Measurements from ENCODE around the gene KLHL17. TPM values are rescaled to one million over a fixed set of nuclear protein-coding genes. Genes with fewer than 3 reads are reported as not detected.

KLHL17 gene
- polyA plus RNA-seq, 1 experiment: 14.7 TPM

DNA sequence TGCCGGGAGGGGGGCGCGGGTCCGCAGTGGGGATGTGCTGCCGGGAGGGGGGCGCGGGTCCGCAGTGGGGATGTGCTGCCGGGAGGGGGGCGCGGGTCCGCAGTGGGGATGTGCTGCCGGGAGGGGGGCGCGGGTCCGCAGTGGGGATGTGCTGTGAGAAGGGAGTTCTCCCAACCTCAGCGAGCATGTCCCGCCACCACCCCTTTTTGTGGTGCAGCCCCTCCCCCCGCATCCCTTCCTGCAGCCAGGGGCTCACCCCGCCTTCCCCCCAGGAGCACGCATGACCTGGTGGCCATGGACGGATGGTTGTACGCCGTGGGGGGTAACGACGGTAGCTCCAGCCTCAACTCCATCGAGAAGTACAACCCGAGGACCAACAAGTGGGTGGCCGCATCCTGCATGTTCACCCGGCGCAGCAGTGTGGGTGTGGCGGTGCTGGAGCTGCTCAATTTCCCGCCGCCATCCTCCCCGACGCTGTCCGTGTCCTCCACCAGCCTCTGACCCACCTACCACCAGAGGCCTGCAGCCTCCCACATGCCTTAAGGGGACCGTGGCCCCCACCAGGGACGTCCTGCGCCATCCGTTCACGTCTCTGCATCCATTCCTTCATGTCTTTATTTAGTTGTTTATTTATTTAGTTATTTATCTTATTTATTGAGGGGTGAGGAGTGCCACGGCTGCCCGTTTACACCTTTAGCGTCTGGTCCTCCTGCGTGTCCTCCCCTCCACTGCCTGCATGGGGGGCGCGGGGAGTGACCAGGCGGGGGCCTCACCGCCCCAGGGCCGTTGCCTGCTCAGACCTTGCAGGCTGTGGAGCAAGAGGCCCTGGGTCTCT lies 4.5 kb downstream of the KLHL17 start:
- POLR2A ChIA-PET: no interaction called here
- CTCF ChIA-PET: interaction anchor here (1.0 to 2.6 kb wide), 2 partner anchors 11 to 44 kb away, joined by 3 to 11 read pairs; no protein-coding TSS in a partner anchor
- no peaks in the 10 kb centered on the region for H3K27me3 ChIP-seq (ENCODE audit: control insufficient read depth, insufficient read depth, low read length)
- no peak for DNase-seq (ENCODE audit: low read depth)
- TF ChIP-seq, protein P1, sequence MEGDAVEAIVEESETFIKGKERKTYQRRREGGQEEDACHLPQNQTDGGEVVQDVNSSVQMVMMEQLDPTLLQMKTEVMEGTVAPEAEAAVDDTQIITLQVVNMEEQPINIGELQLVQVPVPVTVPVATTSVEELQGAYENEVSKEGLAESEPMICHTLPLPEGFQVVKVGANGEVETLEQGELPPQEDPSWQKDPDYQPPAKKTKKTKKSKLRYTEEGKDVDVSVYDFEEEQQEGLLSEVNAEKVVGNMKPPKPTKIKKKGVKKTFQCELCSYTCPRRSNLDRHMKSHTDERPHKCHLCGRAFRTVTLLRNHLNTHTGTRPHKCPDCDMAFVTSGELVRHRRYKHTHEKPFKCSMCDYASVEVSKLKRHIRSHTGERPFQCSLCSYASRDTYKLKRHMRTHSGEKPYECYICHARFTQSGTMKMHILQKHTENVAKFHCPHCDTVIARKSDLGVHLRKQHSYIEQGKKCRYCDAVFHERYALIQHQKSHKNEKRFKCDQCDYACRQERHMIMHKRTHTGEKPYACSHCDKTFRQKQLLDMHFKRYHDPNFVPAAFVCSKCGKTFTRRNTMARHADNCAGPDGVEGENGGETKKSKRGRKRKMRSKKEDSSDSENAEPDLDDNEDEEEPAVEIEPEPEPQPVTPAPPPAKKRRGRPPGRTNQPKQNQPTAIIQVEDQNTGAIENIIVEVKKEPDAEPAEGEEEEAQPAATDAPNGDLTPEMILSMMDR (IDR thresholded peaks at IDR 0.05; ENCODE audit: insufficient read depth, low read depth, low read length): no peak
- peaks cover 11% of the 10 kb centered on the region; the same call in 1 of the 2 replicates for H3K36me3 ChIP-seq (ENCODE audit: control insufficient read depth, insufficient read depth, low read length)
- H3K4me3 ChIP-seq (ENCODE audit: low read depth, low read length): no peak overlapping the region

DNA sequence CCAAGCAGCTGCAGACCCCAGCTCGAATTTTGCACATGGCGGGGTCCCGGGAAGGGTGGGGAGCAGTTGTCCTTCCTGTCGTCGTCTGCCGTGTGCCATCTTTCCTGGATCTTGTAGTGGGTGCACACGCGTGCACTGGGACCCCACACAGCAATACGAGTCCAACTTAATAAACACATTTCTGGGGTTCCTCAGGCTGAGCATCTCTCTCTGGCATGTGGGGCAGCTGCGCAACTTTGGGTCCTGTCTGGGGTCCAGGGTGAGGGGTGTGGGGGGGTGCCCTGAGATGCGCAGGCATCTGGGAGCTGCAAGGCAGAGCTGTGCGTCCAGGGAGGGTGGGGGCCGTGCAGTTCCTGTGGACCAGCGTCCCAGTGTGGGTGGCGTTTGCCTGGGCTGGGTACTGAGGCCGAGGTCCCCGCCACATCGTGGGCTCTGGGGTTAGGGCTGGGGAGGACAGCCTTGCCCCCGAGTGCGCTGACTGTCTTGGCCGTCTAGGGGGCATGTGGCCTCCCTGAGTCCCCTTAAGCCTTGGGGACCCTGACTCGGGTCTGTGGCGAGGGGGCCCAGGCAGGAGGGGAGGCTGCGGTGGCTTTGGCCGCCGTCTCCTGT lies 5.2 kb downstream of the KLHL17 start:
- ChIA-PET POLR2A (no interaction called here), CTCF (interaction anchor here (1.0 to 2.6 kb wide), 2 partner anchors 10 to 45 kb away, joined by 3 to 11 read pairs; no protein-coding TSS in a partner anchor)
- DNase-seq (ENCODE audit: low read depth): no peak
- peaks cover 11% of the 10 kb centered on the region; the same call in 1 of the 2 replicates for H3K36me3 ChIP-seq (ENCODE audit: control insufficient read depth, insufficient read depth, low read length)
- no peak overlapping the region for H3K4me3 ChIP-seq (ENCODE audit: low read depth, low read length)
- TF ChIP-seq, protein P1 (IDR thresholded peaks at IDR 0.05; ENCODE audit: insufficient read depth, low read depth, low read length): no peak
- no peaks in the 10 kb centered on the region for H3K27me3 ChIP-seq (ENCODE audit: control insufficient read depth, insufficient read depth, low read length)

DNA sequence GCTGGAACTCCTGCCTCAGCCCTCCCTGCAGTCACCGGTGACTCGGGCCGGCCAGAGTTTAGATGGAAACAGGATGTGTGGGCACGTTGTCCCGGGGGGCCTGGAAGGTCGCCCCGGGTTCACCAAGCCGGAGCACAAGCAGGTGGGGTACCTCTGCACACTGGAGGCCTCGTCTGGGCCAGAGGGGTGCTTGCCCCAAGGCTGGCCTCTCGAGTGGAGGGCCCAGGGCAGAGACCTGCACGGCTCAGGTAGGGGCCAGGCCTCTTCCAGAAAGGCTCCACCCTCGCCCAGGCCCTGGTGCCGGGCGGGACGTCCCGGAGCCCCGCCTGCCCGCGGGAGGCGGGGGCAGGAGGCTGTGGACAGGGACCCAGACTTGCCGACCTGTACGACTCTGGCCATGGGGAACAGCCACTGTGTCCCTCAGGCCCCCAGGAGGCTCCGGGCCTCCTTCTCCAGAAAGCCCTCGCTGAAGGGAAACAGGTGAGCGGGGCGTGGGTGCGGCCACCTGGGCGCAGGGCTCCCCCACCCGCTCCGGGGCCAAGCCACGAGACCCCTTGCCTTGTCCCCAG lies 5.8 kb downstream of the KLHL17 start, which contains the start of gene PLEKHN1:
TSS of gene PLEKHN1 (plus strand) at position 348 of the 569 bp plus-strand sequence. CDS start at position 398, 50 bp downstream.
- H3K27me3 ChIP-seq (ENCODE audit: control insufficient read depth, insufficient read depth, low read length): no peaks in the 10 kb centered on the region
- ChIA-PET POLR2A (no interaction called here), CTCF (interaction anchor here (1.0 to 2.6 kb wide), 4 partner anchors 10 to 97 kb away, joined by 3 to 11 read pairs (median 6); no protein-coding TSS in a partner anchor)
- peaks cover 11% of the 10 kb centered on the region; the same call in 1 of the 2 replicates for H3K36me3 ChIP-seq (ENCODE audit: control insufficient read depth, insufficient read depth, low read length)
- DNase-seq (ENCODE audit: low read depth): no peak
- TF ChIP-seq, protein P1 (IDR thresholded peaks at IDR 0.05; ENCODE audit: insufficient read depth, low read depth, low read length): no peak
- H3K4me3 ChIP-seq (ENCODE audit: low read depth, low read length): peak within 1 kb of the TSS; percentile 79

DNA sequence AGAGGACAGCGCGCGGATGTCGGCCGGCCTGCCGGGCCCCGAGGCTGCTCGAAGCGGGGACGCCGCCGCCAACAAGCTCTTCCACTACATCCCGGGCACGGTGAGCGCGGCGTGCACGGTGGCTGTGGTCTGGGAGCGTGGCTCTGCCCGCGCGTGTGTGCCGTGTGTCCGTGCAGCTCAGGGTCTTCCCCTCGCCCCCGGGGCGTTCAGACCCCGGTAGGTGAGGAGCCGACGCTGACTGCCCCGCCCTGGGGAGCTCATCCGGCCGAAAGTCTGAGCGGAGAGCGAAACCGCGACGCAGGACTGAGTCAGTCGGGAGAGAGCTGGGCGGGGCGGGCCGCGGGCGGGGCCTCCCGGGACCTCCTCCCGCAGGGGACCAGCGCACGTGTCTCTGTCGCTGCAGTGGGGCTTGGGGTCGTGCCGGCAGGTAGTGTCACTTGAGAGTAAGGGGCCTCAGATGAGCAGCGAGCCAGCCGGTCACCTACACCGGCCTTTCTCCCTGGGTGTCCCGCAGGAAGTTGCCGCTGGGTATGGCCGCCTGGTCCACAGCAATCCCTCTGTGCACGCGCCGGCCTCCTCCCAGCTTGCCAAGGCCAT lies 6.4 kb downstream of the KLHL17 start:
- CTCF ChIA-PET: interaction anchor here (1.0 to 2.6 kb wide), 4 partner anchors 9 to 97 kb away, joined by 4 to 11 read pairs (median 6); no protein-coding TSS in a partner anchor
- peak overlapping the region; percentile 79 for H3K4me3 ChIP-seq (ENCODE audit: low read depth, low read length)

More for the DNA sequence above, 6.4 kb downstream of the KLHL17 start:
- TF ChIP-seq, protein P1 (IDR thresholded peaks at IDR 0.05; ENCODE audit: insufficient read depth, low read depth, low read length): no peak
- no peaks in the 10 kb centered on the region for H3K27me3 ChIP-seq (ENCODE audit: control insufficient read depth, insufficient read depth, low read length)
- POLR2A ChIA-PET: no interaction called here
- no peak for DNase-seq (ENCODE audit: low read depth)
- peaks cover 11% of the 10 kb centered on the region; the same call in 1 of the 2 replicates for H3K36me3 ChIP-seq (ENCODE audit: control insufficient read depth, insufficient read depth, low read length)
